Skeletal muscle tissue (tissue), 4 donors: Measurements from ENCODE around the gene IFIT2. TPM values are rescaled to one million over a fixed set of nuclear protein-coding genes. Genes with fewer than 3 reads are reported as not detected.
"Not testable (repeated sequence)": the region's sequence is repeated elsewhere in the genome, so short reads cannot be mapped to it uniquely, and the experiment has no call there.

Source experiments
- H3K27ac ChIP-seq: one replicate; pipeline ENCODE4 v1.7.0; 2013; ENCODE audit warnings: mild to moderate bottlenecking, low read depth, low read length, inconsistent platforms
- H3K27me3 ChIP-seq, 3 donors: one replicate each; pipeline ENCODE4 v1.7.0; 2013; ENCODE audit warnings: low read length in 3 of 3; ENCODE audit not compliant: control insufficient read depth in 3 of 3, insufficient read depth in 3 of 3
- H3K36me3 ChIP-seq, 3 donors: one replicate each; pipeline ENCODE4 v1.7.0; 2013; ENCODE audit warnings: low read length in 3 of 3; ENCODE audit not compliant: control insufficient read depth in 3 of 3, insufficient read depth in 3 of 3
- H3K4me1 ChIP-seq, 3 donors: one replicate each; pipeline ENCODE4 v1.7.0; 2013; ENCODE audit warnings: low read length in 3 of 3, mild to moderate bottlenecking in 3 of 3; ENCODE audit not compliant: control insufficient read depth in 3 of 3, insufficient read depth in 3 of 3
- H3K4me3 ChIP-seq, 3 donors: one replicate each; pipeline ENCODE4 v1.7.0; 2013; ENCODE audit warnings: low read length in 3 of 3
- H3K9ac ChIP-seq, 3 donors: one replicate each; pipeline ENCODE4 v1.7.0; 2013; ENCODE audit warnings: low read length in 3 of 3, mild to moderate bottlenecking in 3 of 3, moderate library complexity in 2 of 3, low read depth in 1 of 3
- H3K9me3 ChIP-seq, 3 donors: one replicate each; pipeline ENCODE4 v1.7.0; 2013; ENCODE audit warnings: low read length in 3 of 3; ENCODE audit not compliant: control insufficient read depth in 3 of 3
- total RNA-seq: library from RNA; depleted of rRNA; stranded (reverse); fragments of >200 nt; gene quantifications from one replicate; pipeline ENCODE4 v1.2.3, GENCODE V29; 2014
- donor health status: Osteomylitis.

The IFIT2 gene
- total RNA-seq, 1 donor from 2014 or later: 6.8 TPM

- peaks cover 12 to 27% (median 26%) of the 10 kb centered on the region in 3 donors for H3K4me1 ChIP-seq
- no peak overlapping the region for H3K9ac ChIP-seq
- peak overlapping the region; percentile 50 for H3K27ac ChIP-seq
Observed at GRCh38 chr10:89278900-89279392, 22.9 kb upstream of the IFIT2 start.

GRCh38 chr10:89279421-89279869 lies 22.4 kb upstream of the IFIT2 start:
- H3K4me1 ChIP-seq: peaks cover 16 to 30% (median 28%) of the 10 kb centered on the region in 3 donors
- H3K9ac ChIP-seq: no peak overlapping the region
- H3K27ac ChIP-seq: peak overlapping the region; percentile 50
- no peaks in the 10 kb centered on the region for H3K27me3 ChIP-seq
- H3K9me3 ChIP-seq: no peaks in the 10 kb centered on the region
- H3K4me3 ChIP-seq: no peak overlapping the region
- no peaks in the 10 kb centered on the region for H3K36me3 ChIP-seq

More at GRCh38 chr10:89278900-89279392, 22.9 kb upstream of the IFIT2 start:
- no peaks in the 10 kb centered on the region for H3K9me3 ChIP-seq
- no peaks in the 10 kb centered on the region for H3K27me3 ChIP-seq
- no peak overlapping the region for H3K4me3 ChIP-seq
- no peaks in the 10 kb centered on the region for H3K36me3 ChIP-seq

GRCh38 chr10:89280508-89280907 lies 21.3 kb upstream of the IFIT2 start:
- H3K27ac ChIP-seq: no peak overlapping the region
- H3K27me3 ChIP-seq: no peaks in the 10 kb centered on the region
- peaks cover 12 to 32% (median 30%) of the 10 kb centered on the region in 3 donors for H3K4me1 ChIP-seq

GRCh38 chr10:89281606-89282395 lies 20.0 kb upstream of the IFIT2 start:
- H3K4me1 ChIP-seq: peaks cover 12 to 30% (median 29%) of the 10 kb centered on the region in 3 donors
- no peaks in the 10 kb centered on the region for H3K36me3 ChIP-seq
- no peaks in the 10 kb centered on the region for H3K9me3 ChIP-seq
- H3K4me3 ChIP-seq: no peak overlapping the region
- no peaks in the 10 kb centered on the region for H3K27me3 ChIP-seq
- H3K27ac ChIP-seq: no peak overlapping the region
- H3K9ac ChIP-seq: no peak overlapping the region

More at GRCh38 chr10:89280508-89280907, 21.3 kb upstream of the IFIT2 start:
- Histone ChIP-seq H3K36me3 (no peaks in the 10 kb centered on the region), H3K4me3 (no peak overlapping the region), H3K9me3 (no peaks in the 10 kb centered on the region), H3K9ac (no peak overlapping the region)

- H3K9me3 ChIP-seq: no peaks in the 10 kb centered on the region
- no peaks in the 10 kb centered on the region for H3K27me3 ChIP-seq
- H3K4me3 ChIP-seq: peak overlapping the region; percentile 1 to 58 (median 31)
- peak overlapping the region; percentile 48 to 59 (median 51) for H3K9ac ChIP-seq
- no peaks in the 10 kb centered on the region for H3K36me3 ChIP-seq
- peak overlapping the region; percentile 57 for H3K27ac ChIP-seq
- peaks cover 10 to 28% (median 25%) of the 10 kb centered on the region in 3 donors for H3K4me1 ChIP-seq
Observed at GRCh38 chr10:89283025-89283935, 18.6 kb upstream of the IFIT2 start.

- no peaks in the 10 kb centered on the region for H3K36me3 ChIP-seq
Observed at GRCh38 chr10:89283936-89284475, 17.8 kb upstream of the IFIT2 start.

GRCh38 chr10:89284711-89285110 lies 17.1 kb upstream of the IFIT2 start:
- H3K36me3 ChIP-seq, H3K9me3 ChIP-seq, H3K27me3 ChIP-seq, H3K4me3 ChIP-seq, H3K9ac ChIP-seq, H3K27ac ChIP-seq: not testable (repeated sequence)
- H3K4me1 ChIP-seq: peaks cover 8 to 17% (median 16%) of the 10 kb centered on the region in 3 donors

More at GRCh38 chr10:89283936-89284475, 17.8 kb upstream of the IFIT2 start:
- peak overlapping the region; percentile 1 to 58 (median 36) for H3K4me3 ChIP-seq
- peak overlapping the region; percentile 48 to 59 (median 51) for H3K9ac ChIP-seq
- peaks cover 8 to 24% (median 23%) of the 10 kb centered on the region in 3 donors for H3K4me1 ChIP-seq
- H3K9me3 ChIP-seq: no peaks in the 10 kb centered on the region
- peak overlapping the region; percentile 57 for H3K27ac ChIP-seq
- no peaks in the 10 kb centered on the region for H3K27me3 ChIP-seq

GRCh38 chr10:89285303-89285702 lies 16.5 kb upstream of the IFIT2 start:
- not testable (repeated sequence) for H3K4me3 ChIP-seq, H3K36me3 ChIP-seq, H3K27me3 ChIP-seq, H3K27ac ChIP-seq, H3K9ac ChIP-seq, H3K9me3 ChIP-seq
- peaks cover 8 to 17% (median 15%) of the 10 kb centered on the region in 3 donors for H3K4me1 ChIP-seq

- peaks cover 21 to 41% (median 27%) of the 10 kb centered on the region in 3 donors for H3K4me1 ChIP-seq
- H3K9me3 ChIP-seq: no peaks in the 10 kb centered on the region
- no peaks in the 10 kb centered on the region for H3K27me3 ChIP-seq
- peak overlapping the region; percentile 87 for H3K27ac ChIP-seq
- H3K36me3 ChIP-seq: no peaks in the 10 kb centered on the region
- no peak overlapping the region for H3K9ac ChIP-seq
- no peak overlapping the region for H3K4me3 ChIP-seq
Observed at GRCh38 chr10:89294721-89295239, 7.1 kb upstream of the IFIT2 start.
